GM18517 (cell line): ENCODE measurements around the gene NOC2L.

Experiments used
- ATAC-seq: cut with Tn5 transposase; IDR thresholded peaks from one replicate; pipeline ENCODE4 v1.9.1; 2021; ENCODE audit warnings: mild to moderate bottlenecking, moderate library complexity; ENCODE audit not compliant: unreplicated experiment

Gene NOC2L

GRCh38 chr1:958823-959730 lies at the start of gene NOC2L:
NOC2L (minus strand) TSS chr1:959256; CDS start chr1:959240, 16 bp downstream.
- ATAC-seq, result peak; percentile 57

DNA sequence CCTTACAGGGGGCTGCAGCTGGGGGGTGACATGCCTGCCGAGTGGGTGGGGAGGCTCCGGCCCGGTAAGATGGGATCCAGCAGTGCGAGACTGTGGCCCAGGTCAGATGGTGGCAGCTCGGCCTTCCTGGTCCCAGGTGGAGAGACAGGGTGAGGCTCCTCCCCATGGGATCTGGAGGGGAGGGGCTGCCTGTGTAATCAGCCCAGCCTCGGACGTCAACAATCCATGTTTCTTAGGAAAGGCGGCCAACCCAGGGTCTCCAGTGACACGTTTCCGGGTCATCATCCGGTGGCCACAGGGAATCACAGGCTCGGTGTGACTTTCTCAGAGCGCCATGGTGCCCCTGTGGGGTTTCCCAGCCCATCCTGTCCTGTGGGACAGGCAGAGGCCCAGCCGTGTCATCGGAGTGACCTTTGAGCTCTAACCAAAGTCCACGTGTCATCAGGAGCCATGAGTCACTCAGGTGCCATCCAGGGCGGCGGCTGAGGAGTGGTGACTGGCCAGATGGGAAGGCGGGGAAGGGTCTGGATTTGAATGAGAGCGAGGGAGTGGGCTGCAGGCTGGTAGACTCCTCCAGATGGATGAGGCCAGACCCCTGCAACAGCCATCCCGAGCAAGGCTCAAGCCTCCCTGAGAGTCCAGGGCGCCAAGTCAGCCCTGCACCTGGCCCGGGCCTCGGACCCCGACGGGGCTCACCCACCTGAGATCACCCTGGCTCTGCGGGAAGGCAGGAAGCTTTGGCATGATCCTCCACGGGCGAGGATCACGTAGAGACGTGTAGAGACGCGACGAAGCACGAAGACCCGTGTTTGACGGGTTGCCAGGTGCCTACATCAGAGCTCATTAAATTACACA lies 47.5 kb upstream of the NOC2L start:
- no peak for ATAC-seq

- no peak for ATAC-seq
Measured at GRCh38 chr1:1005774-1006304, 46.8 kb upstream of the NOC2L start.

DNA sequence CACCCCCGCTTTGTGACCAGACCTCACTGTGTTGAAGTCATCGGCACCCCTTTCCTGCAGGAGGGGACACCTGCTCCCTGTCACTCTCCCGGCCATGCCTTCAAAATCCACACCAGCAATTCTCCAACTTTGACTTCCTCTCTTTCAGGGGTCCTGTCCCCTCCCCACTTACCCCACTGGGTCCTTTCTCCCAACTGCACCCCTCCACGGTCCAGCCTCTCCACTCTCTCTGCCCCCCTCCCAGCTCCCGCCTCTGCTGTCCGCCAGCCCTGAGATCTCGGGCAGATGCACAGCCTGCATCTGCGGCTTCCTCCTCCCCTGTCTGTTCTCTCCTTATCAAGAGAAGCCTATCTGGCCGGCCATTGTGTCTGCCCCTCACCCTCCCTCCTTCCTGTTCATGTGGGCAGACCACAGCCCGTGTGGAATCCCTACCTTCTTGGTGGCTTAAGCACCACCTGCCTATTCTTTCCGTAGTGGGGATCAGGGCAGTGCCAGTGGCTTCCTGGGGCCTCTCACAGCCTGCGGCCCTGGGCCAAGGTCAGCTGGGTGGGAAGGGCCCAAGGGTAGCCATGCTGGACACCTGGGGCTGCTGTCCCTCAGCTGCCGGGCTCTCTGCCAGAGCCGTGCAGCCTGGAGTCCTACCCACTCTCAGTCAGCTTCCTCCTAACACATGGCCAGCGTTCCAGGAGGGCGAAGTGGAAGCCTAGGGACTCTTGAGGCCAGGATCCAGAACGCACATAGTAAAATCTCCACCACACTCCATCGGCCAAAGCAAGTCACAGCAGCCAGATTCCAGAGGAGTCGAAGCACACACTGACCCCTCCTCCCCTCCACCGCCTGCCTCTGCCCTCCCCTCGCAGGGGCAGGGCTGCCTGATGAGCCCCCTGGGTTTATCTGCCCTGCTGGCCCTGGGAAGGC lies 46.0 kb upstream of the NOC2L start:
- no peak for ATAC-seq

GRCh38 chr1:1004420-1004779 lies 45.3 kb upstream of the NOC2L start:
- ATAC-seq, result no peak

- no peak for ATAC-seq
Measured at GRCh38 chr1:1003618-1004419, 44.8 kb upstream of the NOC2L start.

GRCh38 chr1:1001057-1001783 lies 42.2 kb upstream of the NOC2L start:
- no peak for ATAC-seq

DNA sequence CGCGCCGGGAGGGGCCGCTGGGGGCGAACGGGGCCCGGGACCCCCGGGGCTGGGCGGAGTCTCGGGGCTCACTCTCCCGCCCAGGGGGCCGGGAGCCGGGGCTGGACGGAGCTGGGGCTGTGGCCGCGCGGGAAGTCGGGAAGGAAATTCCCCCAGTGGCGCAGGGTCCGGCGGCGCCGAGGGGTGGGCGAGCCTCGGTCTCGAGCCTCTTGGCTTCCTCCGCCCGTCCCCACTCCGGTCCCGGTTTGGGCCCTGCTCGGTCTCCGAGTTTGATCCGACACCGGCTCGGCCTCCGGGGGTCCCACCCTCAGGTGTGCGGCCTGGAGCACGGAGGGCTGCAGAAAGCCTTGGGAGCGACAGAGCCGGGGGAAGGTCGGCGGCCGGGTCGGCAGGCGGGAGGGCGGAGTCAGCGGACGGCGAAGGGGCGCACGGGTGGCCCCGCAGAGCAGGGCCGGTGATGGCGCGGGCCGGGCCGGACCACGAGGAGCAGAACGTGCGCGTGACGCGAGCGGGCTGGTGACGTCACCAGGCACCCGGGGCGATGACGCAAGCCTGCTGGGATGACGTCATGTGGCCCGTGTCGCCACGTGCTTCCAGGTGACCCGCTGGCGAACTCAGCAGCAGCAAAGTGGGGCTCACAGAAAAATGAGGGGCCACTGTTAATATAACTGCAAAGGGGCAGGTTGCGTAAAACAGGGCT lies 41.5 kb upstream of the NOC2L start:
- ATAC-seq, result no peak

GRCh38 chr1:999725-1000356 lies 40.8 kb upstream of the NOC2L start, which contains the start of gene HES4:
HES4 (minus strand) TSS chr1:1000097; CDS start chr1:999973, 124 bp downstream.
- no peak for ATAC-seq

DNA sequence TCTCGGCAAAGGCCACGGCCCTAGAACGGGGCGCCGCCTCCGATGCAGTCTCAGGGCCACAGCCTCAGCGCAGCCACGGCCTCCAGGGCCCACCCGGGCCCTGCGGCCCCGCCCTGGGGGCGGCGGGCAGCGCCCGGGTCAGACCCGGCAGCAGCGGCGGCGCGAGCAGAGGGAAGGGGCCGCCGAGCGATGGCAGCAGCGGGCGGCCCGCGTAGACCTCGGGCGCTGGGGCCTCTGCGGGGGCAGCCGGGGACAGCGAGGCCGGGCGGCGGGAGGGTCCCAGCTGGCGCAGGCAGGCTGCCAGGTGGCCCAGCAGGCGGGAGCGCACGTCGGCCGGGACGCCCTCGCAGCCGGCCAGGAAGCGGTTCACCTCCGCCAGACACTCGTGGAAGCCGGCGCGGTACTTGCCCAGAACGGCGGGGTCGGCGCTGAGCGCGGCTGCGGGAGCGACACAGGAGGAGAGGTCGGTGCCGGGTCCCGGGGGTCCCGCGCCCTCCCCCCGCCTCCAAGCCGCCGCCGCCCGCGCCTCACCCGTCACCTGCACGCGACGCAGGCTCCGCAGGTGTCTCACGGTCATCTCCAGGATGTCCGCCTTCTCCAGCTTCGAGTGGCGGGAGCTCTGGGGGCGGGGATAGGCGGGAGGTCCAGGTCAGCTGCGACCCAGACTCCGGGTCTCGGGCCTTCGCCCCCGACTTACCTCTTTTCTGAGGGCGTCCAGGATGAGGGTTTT lies 40.1 kb upstream of the NOC2L start:
- no peak for ATAC-seq

GRCh38 chr1:998745-998994 lies 39.6 kb upstream of the NOC2L start:
- ATAC-seq, result no peak

DNA sequence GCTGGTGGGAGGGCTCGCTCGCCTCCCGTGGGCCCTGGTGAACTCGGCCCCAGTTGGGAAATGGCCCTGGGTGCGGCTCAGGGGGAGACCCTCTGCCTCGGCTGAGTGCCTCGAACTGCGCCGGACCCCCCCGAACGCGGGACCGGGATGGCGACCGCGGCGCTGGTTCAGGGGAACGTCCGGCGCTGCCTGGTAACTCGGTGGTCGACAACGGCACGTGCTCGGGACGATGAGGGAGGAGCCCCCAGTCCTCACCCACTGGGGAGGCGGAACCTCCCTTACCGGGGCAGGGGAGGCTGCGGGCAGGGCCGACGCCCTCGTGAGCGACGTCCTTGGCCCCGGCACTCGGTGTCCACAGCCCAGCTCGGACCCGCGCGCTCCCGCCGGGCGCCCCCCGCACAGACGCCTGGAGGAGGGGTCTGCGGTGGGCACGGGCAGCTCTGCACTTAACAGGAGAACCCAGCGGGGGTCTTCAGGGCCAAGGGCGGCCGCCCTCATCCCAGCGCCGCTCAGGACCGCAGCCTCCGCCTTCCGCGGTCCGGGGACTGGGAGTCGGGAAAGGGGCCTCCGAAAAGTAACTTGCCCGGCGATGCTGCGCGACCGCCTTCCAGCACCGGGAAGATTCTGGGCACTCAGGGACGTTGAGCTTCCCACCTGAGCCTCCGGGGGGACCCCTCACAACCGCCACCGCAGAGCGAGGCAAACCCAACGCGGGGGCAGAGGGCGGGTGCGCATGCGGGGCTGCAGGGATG lies 39.1 kb upstream of the NOC2L start:
- ATAC-seq, result no peak

GRCh38 chr1:997713-997992 lies 38.6 kb upstream of the NOC2L start:
- no peak for ATAC-seq

DNA sequence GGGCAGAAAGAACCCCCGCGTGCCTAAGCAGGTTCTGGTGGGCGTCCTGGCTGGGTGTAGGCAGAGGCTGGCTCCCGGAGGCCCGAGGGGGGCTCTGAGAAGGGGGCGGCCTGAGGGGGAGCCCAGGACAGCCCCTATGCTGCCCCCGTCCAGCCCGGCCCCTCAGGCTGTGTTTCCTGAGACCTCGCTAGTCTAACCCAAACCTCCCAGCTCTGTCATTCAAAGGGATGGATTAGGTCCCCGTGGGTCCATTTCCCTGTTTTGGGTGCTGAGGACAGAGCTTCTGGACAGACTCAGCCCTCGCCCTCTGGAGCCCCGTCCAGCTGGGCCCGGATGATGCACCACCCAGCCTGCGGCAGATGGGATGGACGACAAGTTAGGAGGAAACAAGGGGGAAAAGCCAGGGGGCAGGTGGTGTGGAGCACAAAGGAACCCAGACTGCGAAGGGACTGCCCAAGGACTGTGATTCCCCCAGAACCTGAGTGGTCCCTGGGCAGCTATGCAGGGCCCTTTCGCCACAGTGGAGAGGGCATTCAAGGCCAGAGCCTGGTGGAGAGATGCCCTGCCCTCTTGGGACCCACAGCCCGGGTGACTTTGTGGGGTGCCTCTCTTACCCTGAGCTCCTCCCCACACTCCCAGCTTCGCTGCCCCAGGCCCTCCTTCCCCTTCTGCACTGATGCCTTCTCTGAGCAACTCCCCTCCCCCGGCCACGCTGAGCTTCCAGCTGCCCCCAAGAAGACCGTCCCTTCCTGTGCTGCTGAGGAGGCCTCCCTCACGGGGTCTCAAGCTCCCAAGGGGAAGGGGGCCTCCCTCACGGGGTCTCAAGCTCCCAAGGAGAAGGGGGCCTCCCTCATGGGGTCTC lies 38.0 kb upstream of the NOC2L start:
- ATAC-seq, result no peak

DNA sequence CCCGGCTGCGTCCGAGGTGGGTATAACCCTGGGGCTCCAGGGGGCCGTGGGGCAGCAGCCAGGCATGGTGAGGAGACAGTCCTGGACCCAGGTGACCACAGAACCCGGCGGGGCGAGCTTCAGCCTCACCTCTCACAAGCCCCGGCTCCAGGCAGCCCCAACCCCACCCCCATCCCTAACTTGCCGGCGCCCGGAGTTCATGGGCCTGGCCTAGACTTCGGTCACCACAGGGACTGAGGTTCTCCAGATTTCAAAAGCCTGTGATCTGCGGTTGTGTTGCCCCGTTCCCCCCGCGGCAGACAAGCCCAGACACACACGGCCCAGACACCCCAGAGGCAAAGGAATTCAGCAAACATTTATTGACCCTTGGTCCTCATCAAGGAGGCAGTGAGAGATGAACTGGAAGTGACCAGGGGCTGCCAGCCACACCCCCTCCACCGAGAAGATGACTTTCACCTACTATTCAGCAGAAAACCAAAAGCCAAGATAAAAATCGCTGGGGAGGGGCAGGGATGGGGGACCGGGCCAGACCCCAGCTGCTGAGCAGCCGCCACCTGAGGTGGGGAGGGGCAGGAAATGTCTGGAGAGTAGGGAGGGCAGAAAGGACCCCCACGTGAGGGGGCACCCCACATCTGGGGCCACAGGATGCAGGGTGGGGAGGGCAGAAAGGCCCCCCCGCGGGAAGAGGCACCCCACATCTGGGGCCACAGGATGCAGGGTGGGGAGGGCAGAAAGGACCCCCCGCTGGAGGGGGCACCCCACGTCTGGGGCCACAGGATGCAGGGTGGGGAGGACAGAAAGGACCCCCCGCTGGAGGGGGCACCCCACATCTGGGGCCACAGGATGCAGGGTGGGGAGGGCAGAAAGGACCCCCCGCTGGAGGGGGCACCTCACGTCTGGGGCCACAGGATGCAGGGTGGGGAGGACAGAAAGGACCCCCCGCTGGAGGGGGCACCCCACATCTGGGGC lies 36.9 kb upstream of the NOC2L start:
- no peak for ATAC-seq
